SK-N-SH treated with all-trans-retinoic acid at 6 μM for 48 hours (cell line): ENCODE measurements around the gene DNASE1L1.

Source experiments
- GLIS3 ChIP-seq: fragments of 250-450 bp; sonication (Bioruptor Pico); IDR thresholded peaks from 2 replicates; pipeline ENCODE4 v1.5.0; 2020; ENCODE audit warnings: mild to moderate bottlenecking, moderate library complexity
- PATZ1 ChIP-seq: fragments of 250-450 bp; sonication (Bioruptor Pico); IDR thresholded peaks from 2 replicates; pipeline ENCODE4 v1.8.0; 2020; ENCODE audit warnings: mild to moderate bottlenecking, moderate library complexity, borderline replicate concordance
- TOX ChIP-seq: fragments of 250-450 bp; sonication (Bioruptor Pico); IDR thresholded peaks from 2 replicates; pipeline ENCODE4 v1.8.0; 2021; ENCODE audit warnings: mild to moderate bottlenecking, moderate library complexity, borderline replicate concordance
- ZFP3 ChIP-seq: fragments of 250-450 bp; sonication (Bioruptor Pico); IDR thresholded peaks from 2 replicates; pipeline ENCODE4 v1.5.0; 2020; ENCODE audit warnings: mild to moderate bottlenecking, moderate library complexity
- ZFP30 ChIP-seq: fragments of 450-650 bp; formaldehyde crosslinking; IDR thresholded peaks from 2 replicates; pipeline ENCODE4 v1.5.0; 2022; ENCODE audit warnings: mild to moderate bottlenecking, moderate library complexity
- ZNF70 ChIP-seq: fragments of 450-650 bp; formaldehyde crosslinking; IDR thresholded peaks from 2 replicates; pipeline ENCODE4 v1.5.0; 2020; ENCODE audit warnings: mild to moderate bottlenecking, moderate library complexity
- TF ChIP-seq, protein P1 (sequence below): fragments of 250-450 bp; sonication (Bioruptor Pico); IDR thresholded peaks from 2 replicates; pipeline ENCODE4 v1.5.1; 2020; ENCODE audit warnings: low read depth, mild to moderate bottlenecking, moderate library complexity

DNA sequence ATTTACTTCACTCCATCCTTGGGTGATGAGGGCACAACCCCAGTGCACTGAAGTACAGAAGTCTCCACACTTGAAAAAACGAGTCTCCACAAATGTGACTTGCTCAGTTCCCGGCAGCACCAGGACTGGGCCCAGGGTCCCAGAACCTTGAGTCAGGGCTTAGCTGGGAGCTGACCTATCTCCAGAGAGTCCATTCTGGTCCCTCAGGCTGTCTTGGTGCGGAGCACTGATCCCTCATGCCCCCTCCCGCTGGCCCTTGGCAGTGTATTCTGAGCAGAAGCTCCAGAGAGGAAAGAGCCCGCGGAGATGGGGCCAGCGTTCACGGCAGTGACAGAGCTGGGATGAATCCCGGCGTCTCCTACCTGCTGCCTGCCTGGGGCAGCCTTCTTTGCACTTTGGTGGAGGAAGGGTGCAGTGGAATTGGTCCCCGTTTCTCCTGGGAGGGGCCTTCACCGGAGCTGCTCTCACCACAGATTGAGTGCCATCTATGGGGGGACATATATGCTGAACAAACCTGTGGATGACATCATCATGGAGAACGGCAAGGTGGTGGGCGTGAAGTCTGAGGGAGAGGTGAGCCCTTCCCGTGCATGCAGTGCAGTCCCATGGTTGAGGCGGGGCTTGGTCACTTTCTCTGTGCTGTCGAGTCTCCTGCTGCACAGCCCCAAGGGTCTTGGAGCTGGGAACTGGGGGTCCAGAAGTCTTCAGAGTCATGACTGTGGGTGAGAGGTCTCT, 31.7 kb upstream of the DNASE1L1 start:
- TF ChIP-seq, protein P1, sequence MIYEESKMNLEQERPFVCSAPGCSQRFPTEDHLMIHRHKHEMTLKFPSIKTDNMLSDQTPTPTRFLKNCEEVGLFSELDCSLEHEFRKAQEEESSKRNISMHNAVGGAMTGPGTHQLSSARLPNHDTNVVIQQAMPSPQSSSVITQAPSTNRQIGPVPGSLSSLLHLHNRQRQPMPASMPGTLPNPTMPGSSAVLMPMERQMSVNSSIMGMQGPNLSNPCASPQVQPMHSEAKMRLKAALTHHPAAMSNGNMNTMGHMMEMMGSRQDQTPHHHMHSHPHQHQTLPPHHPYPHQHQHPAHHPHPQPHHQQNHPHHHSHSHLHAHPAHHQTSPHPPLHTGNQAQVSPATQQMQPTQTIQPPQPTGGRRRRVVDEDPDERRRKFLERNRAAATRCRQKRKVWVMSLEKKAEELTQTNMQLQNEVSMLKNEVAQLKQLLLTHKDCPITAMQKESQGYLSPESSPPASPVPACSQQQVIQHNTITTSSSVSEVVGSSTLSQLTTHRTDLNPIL (CRISPR knock-in tag) = no peak
- TF ChIP-seq PATZ1 (CRISPR knock-in tag) (no peak), ZNF70 (CRISPR knock-in tag) (no peak), GLIS3 (CRISPR knock-in tag) (no peak), ZFP30 (no peak), TOX (CRISPR knock-in tag) (no peak), ZFP3 (CRISPR knock-in tag) (no peak)
